Measurements from ENCODE around the gene CBLN3.

Gene CBLN3

DNA sequence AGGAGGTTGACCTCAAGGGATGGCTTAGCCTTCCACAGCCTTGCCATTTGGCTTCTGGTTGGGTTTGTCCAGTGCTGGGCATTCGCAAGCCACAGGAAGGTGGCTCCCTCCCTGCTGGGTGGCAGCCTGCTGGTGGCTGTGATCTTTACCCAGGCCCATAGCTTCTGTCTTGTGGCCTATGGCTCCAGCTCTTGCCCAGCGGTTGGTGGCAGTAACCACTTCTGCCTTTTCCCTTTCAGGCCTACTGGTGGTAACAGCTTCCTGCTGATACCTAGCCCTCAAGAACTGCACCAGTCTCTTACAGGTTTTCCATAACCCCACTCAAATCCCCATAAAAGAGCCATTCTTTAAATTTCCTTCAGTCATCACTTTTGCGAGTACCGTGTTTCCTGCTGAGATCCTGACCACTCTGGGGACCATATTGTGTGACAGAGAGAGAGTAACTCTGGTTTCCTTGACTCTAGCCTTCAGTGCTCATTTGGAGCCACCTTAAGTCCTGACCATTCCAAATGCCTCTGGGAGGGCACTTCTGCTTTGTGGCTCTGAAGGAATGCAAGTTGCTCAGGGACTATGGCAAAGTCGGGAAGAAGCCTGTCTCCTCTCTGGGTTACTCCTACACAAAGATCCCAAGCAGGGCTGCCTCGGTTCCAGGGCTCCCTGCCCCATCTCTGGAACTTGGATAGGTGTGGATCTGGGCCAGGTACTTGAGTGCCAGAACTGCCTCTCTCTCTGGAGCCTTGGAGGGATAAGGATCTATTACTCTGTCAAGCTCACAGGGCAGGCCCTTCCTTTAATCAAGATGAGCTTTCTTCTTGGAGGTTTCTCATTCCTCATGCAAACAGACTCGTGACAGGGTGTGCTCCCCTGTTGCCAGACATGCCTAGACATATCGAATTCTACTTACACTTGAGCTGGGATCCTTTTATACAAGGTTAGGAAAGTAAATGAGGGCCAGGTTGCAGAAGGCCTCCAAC is 33.6 kb downstream of the CBLN3 start:
- peak overlapping the region; percentile 4; the same call in 1 of the 2 replicates for H3K27ac ChIP-seq (ENCODE audit: extremely low read depth, low read depth, low read length)
- no peak overlapping the region for H3K4me3 ChIP-seq (ENCODE audit: low read depth, low read length)
- H3K36me3 ChIP-seq (ENCODE audit: control insufficient read depth in 2 of 2, insufficient read depth in 1 of 2, low read length in 2 of 2), result no peaks in the 10 kb centered on the region
- no peaks in the 10 kb centered on the region for H3K9me3 ChIP-seq (ENCODE audit: control insufficient read depth, insufficient read depth, low read depth, low read length)
- ChIA-PET POLR2A (interaction anchor here (0.6 to 1.2 kb wide), 3 partner anchors 17 to 153 kb away, joined by 3 to 4 read pairs (median 3); partner anchors contain the start of gene TINF2), CTCF (interaction anchor here (0.6 to 1.7 kb wide), 4 partner anchors 30 to 59 kb away, joined by 3 to 8 read pairs (median 5); no protein-coding TSS in a partner anchor)
- H3K4me1 ChIP-seq (ENCODE audit: control insufficient read depth, insufficient read depth, low read length), result peaks cover 29% of the 10 kb centered on the region
- TF ChIP-seq ZNF830 (tag by site-specific recombination; IDR thresholded peaks at IDR 0.05; ENCODE audit: low read depth) (no peak), ZNF530 (tag by site-specific recombination; IDR thresholded peaks at IDR 0.05; ENCODE audit: low read depth) (peak; percentile 95), ZNF335 (tag by site-specific recombination; conservative IDR thresholded peaks at IDR 0.05) (no peak), ZNF558 (tag by site-specific recombination; IDR thresholded peaks at IDR 0.05) (peak; percentile 95), ZBTB17 (tag by site-specific recombination; IDR thresholded peaks at IDR 0.05) (peak; percentile 74), ZIC2 (tag by site-specific recombination; IDR thresholded peaks at IDR 0.05) (peak; percentile 81), ZBTB20 (tag by site-specific recombination; IDR thresholded peaks at IDR 0.05) (peak; percentile 22; the same call in 1 of the 2 replicates)
- TF ChIP-seq, protein P1, sequence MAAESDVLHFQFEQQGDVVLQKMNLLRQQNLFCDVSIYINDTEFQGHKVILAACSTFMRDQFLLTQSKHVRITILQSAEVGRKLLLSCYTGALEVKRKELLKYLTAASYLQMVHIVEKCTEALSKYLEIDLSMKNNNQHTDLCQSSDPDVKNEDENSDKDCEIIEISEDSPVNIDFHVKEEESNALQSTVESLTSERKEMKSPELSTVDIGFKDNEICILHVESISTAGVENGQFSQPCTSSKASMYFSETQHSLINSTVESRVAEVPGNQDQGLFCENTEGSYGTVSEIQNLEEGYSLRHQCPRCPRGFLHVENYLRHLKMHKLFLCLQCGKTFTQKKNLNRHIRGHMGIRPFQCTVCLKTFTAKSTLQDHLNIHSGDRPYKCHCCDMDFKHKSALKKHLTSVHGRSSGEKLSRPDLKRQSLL (tag by site-specific recombination; IDR thresholded peaks at IDR 0.05), result 0 out of 2 replicates have a peak, but pooled peaks have one; percentile 32
- TF ChIP-seq, protein P2, sequence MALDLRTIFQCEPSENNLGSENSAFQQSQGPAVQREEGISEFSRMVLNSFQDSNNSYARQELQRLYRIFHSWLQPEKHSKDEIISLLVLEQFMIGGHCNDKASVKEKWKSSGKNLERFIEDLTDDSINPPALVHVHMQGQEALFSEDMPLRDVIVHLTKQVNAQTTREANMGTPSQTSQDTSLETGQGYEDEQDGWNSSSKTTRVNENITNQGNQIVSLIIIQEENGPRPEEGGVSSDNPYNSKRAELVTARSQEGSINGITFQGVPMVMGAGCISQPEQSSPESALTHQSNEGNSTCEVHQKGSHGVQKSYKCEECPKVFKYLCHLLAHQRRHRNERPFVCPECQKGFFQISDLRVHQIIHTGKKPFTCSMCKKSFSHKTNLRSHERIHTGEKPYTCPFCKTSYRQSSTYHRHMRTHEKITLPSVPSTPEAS (tag by site-specific recombination; IDR thresholded peaks at IDR 0.05), result 0 out of 2 replicates have a peak, but pooled peaks have one; percentile 12
- TF ChIP-seq, protein P3, sequence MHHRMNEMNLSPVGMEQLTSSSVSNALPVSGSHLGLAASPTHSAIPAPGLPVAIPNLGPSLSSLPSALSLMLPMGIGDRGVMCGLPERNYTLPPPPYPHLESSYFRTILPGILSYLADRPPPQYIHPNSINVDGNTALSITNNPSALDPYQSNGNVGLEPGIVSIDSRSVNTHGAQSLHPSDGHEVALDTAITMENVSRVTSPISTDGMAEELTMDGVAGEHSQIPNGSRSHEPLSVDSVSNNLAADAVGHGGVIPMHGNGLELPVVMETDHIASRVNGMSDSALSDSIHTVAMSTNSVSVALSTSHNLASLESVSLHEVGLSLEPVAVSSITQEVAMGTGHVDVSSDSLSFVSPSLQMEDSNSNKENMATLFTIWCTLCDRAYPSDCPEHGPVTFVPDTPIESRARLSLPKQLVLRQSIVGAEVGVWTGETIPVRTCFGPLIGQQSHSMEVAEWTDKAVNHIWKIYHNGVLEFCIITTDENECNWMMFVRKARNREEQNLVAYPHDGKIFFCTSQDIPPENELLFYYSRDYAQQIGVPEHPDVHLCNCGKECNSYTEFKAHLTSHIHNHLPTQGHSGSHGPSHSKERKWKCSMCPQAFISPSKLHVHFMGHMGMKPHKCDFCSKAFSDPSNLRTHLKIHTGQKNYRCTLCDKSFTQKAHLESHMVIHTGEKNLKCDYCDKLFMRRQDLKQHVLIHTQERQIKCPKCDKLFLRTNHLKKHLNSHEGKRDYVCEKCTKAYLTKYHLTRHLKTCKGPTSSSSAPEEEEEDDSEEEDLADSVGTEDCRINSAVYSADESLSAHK (tag by site-specific recombination; IDR thresholded peaks at IDR 0.05), result peak; percentile 55; the same call in 1 of the 2 replicates
- TF ChIP-seq, protein P4, sequence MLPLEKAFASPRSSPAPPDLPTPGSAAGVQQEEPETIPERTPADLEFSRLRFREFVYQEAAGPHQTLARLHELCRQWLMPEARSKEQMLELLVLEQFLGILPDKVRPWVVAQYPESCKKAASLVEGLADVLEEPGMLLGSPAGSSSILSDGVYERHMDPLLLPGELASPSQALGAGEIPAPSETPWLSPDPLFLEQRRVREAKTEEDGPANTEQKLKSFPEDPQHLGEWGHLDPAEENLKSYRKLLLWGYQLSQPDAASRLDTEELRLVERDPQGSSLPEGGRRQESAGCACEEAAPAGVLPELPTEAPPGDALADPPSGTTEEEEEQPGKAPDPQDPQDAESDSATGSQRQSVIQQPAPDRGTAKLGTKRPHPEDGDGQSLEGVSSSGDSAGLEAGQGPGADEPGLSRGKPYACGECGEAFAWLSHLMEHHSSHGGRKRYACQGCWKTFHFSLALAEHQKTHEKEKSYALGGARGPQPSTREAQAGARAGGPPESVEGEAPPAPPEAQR (tag by site-specific recombination; IDR thresholded peaks at IDR 0.05), result no peak

DNA sequence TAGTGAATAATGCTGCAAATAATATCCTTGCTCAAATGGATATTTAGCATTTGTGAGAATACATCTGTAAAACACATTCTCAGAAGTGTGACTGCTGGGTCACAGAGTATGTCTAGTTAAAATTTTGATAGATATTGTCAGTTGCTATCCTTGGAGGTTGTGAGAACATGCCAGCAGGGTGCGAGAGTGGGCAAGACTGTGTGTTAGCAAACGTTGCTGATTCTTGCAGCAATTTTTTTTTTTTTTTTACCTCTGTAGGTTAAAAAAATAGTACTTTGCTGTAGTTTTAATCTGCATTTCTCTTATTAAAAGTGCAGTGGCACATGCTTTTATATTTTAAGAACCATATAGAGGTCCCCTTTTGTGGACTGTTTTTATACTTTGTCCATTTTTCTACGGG is 35.2 kb downstream of the CBLN3 start:
- ChIA-PET CTCF (interaction anchor here (0.8 to 1.2 kb wide), 3 partner anchors 16 to 37 kb away, joined by 3 to 4 read pairs (median 3); no protein-coding TSS in a partner anchor), POLR2A (no interaction called here)
- Histone ChIP-seq H3K36me3 (ENCODE audit: control insufficient read depth in 2 of 2, insufficient read depth in 1 of 2, low read length in 2 of 2) (no peaks in the 10 kb centered on the region), H3K4me1 (ENCODE audit: control insufficient read depth, insufficient read depth, low read length) (peaks cover 18% of the 10 kb centered on the region), H3K9me3 (ENCODE audit: control insufficient read depth, insufficient read depth, low read depth, low read length) (no peaks in the 10 kb centered on the region), H3K27ac (ENCODE audit: extremely low read depth, low read depth, low read length) (no peak overlapping the region), H3K4me3 (ENCODE audit: low read depth, low read length) (no peak overlapping the region)
- TF ChIP-seq ZNF19 (tag by site-specific recombination; IDR thresholded peaks at IDR 0.05; ENCODE audit: low read depth), result no peak
- no peak for TF ChIP-seq ZFP41 (tag by site-specific recombination; IDR thresholded peaks at IDR 0.05; ENCODE audit: borderline replicate concordance)
- TF ChIP-seq ZNF16 (tag by site-specific recombination; IDR thresholded peaks at IDR 0.05; ENCODE audit: low read depth), result no peak
- TF ChIP-seq ZNF423 (tag by site-specific recombination; IDR thresholded peaks at IDR 0.05), result no peak
- TF ChIP-seq, protein P5, sequence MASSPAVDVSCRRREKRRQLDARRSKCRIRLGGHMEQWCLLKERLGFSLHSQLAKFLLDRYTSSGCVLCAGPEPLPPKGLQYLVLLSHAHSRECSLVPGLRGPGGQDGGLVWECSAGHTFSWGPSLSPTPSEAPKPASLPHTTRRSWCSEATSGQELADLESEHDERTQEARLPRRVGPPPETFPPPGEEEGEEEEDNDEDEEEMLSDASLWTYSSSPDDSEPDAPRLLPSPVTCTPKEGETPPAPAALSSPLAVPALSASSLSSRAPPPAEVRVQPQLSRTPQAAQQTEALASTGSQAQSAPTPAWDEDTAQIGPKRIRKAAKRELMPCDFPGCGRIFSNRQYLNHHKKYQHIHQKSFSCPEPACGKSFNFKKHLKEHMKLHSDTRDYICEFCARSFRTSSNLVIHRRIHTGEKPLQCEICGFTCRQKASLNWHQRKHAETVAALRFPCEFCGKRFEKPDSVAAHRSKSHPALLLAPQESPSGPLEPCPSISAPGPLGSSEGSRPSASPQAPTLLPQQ (tag by site-specific recombination; IDR thresholded peaks at IDR 0.05), result no peak
- no peak for TF ChIP-seq ZNF292 (tag by site-specific recombination; IDR thresholded peaks at IDR 0.05; ENCODE audit: borderline replicate concordance, low read depth)
- TF ChIP-seq ZNF133 (tag by site-specific recombination; IDR thresholded peaks at IDR 0.05), result no peak
